GM23338 (cell line): ENCODE measurements around the gene SASH3. TPM values are rescaled to one million over a fixed set of nuclear protein-coding genes. Genes with fewer than 3 reads are reported as not detected.

Source experiments
- ATAC-seq: fragments of 200-7000 bp; cut with Tn5 transposase; 3 replicates; pipeline ENCODE4 v1.9.1; 2020
- DNase-seq: peaks from one replicate; pipeline ENCODE4 v3.0.0-alpha.2; 2015; ENCODE audit warnings: low spot score
- H2AFZ ChIP-seq: fragments of 200-600 bp; sonication (generic); 2 replicates; pipeline ENCODE4 v1.8.0; 2016; ENCODE audit warnings: antibody characterized with exemption, mild to moderate bottlenecking, moderate library complexity
- H3F3A ChIP-seq: fragments of 200-600 bp; sonication (generic); replicated peaks from 2 replicates; pipeline ENCODE4 v1.8.0; 2017; ENCODE audit warnings: antibody characterized with exemption, mixed run types, low read depth
- H3K27ac ChIP-seq: fragments of 200-600 bp; sonication (generic); 2 replicates; pipeline ENCODE4 v1.6.1; 2016; ENCODE audit warnings: low read depth
- H3K27me3 ChIP-seq: fragments of 200-600 bp; sonication (generic); 2 replicates; pipeline ENCODE4 v1.8.0; 2016; ENCODE audit warnings: mild to moderate bottlenecking, mixed run types, moderate library complexity; ENCODE audit not compliant: insufficient read depth
- H3K36me3 ChIP-seq: fragments of 200-600 bp; sonication (generic); 2 replicates; pipeline ENCODE4 v1.8.0; 2016; ENCODE audit warnings: mild to moderate bottlenecking; ENCODE audit not compliant: insufficient read depth
- H3K4me1 ChIP-seq: fragments of 200-600 bp; sonication (generic); 2 replicates; pipeline ENCODE4 v1.8.0; 2016; ENCODE audit warnings: mild to moderate bottlenecking, moderate library complexity; ENCODE audit not compliant: insufficient read depth
- H3K4me2 ChIP-seq: fragments of 200-600 bp; sonication (generic); 2 replicates; pipeline ENCODE4 v1.7.1; 2017; ENCODE audit warnings: mixed run types
- H3K4me3 ChIP-seq: fragments of 200-600 bp; sonication (generic); 2 replicates; pipeline ENCODE4 v1.6.1; 2016; ENCODE audit warnings: mixed run types
- H3K79me2 ChIP-seq: fragments of 200-600 bp; sonication (generic); replicated peaks from 2 replicates; pipeline ENCODE4 v1.8.0; 2017; ENCODE audit warnings: mild to moderate bottlenecking; ENCODE audit not compliant: insufficient read depth
- H3K9me2 ChIP-seq: fragments of 200-600 bp; sonication (generic); 2 replicates; pipeline ENCODE4 v1.8.0; 2017; ENCODE audit not compliant: insufficient read depth
- H4K20me1 ChIP-seq: fragments of 200-600 bp; sonication (generic); replicated peaks from 2 replicates; pipeline ENCODE4 v1.8.0; 2017; ENCODE audit warnings: mild to moderate bottlenecking; ENCODE audit not compliant: insufficient read depth
- H3K27ac Mint-ChIP-seq: 2 replicates; pipeline ENCODE4 v1.8.0; 2020; ENCODE audit warnings: inconsistent platforms, mild to moderate bottlenecking, moderate library complexity, mixed read lengths
- H3K27me3 Mint-ChIP-seq: 3 replicates; pipeline ENCODE4 v1.8.0; 2022; ENCODE audit warnings: low read depth, mild to moderate bottlenecking, moderate library complexity, mixed read lengths, inconsistent platforms; ENCODE audit not compliant: insufficient read depth, poor library complexity
- H3K36me3 Mint-ChIP-seq: 3 replicates; pipeline ENCODE4 v1.8.0; 2021; ENCODE audit warnings: low read depth, mild to moderate bottlenecking, inconsistent platforms, moderate library complexity, mixed read lengths
- H3K4me1 Mint-ChIP-seq: 3 replicates; pipeline ENCODE4 v1.8.0; 2020; ENCODE audit warnings: mild to moderate bottlenecking, inconsistent platforms, mixed read lengths
- H3K4me3 Mint-ChIP-seq: 3 replicates; pipeline ENCODE4 v1.8.0; 2021; ENCODE audit warnings: moderate library complexity, mild to moderate bottlenecking, inconsistent platforms, mixed read lengths
- H3K9me3 Mint-ChIP-seq: 3 replicates; pipeline ENCODE4 v1.8.0; 2020; ENCODE audit warnings: moderate library complexity, mild to moderate bottlenecking, inconsistent platforms, mixed read lengths
- EZH2 ChIP-seq: fragments of 200-600 bp; sonication (generic); IDR thresholded peaks from one replicate; pipeline ENCODE4 v1.8.0; 2017; ENCODE audit warnings: antibody characterized with exemption, mild to moderate bottlenecking, low read depth; ENCODE audit not compliant: unreplicated experiment
- EZH2phosphoT487 ChIP-seq: fragments of 200-600 bp; sonication (generic); IDR thresholded peaks from one replicate; pipeline ENCODE4 v1.8.1; 2018; ENCODE audit warnings: antibody characterized with exemption; ENCODE audit not compliant: unreplicated experiment
- JUNB ChIP-seq: IDR thresholded peaks from one replicate; pipeline ENCODE4 v1.6.1; 2016; ENCODE audit warnings: antibody characterized with exemption; ENCODE audit not compliant: unreplicated experiment
- NANOG ChIP-seq: IDR thresholded peaks from 2 replicates; pipeline ENCODE4 v1.6.1; 2016; ENCODE audit warnings: antibody characterized with exemption, borderline replicate concordance
- STAT1 ChIP-seq: IDR thresholded peaks from one replicate; pipeline ENCODE4 v1.6.1; 2016; ENCODE audit warnings: antibody characterized with exemption; ENCODE audit not compliant: unreplicated experiment
- ZNF114 ChIP-seq: fragments of 250-450 bp; sonication (Bioruptor Pico); IDR thresholded peaks from 2 replicates; pipeline ENCODE4 v1.5.0; 2020; ENCODE audit warnings: mild to moderate bottlenecking, moderate library complexity
- ZNF331 ChIP-seq: fragments of 250-450 bp; sonication (Bioruptor Pico); IDR thresholded peaks from 2 replicates; pipeline ENCODE4 v1.5.0; 2020; ENCODE audit warnings: low read depth, mild to moderate bottlenecking, moderate library complexity
- polyA plus RNA-seq: library from polyadenylated mRNA; unstranded; fragments of >200 nt; fragmentation: Nextera tagmentation; extraction: Ambion mirVana; gene quantifications from 2 replicates; pipeline ENCODE4 v1.2.1, GENCODE V29; 2016
- total RNA-seq: library from RNA; depleted of rRNA; stranded (reverse); fragments of >200 nt; shearing (Covaris generic); gene quantifications from 2 replicates; pipeline ENCODE4 v1.2.3, GENCODE V29; 2014
- TF ChIP-seq, protein P1 (sequence below): IDR thresholded peaks from one replicate; pipeline ENCODE4 v1.6.1; 2018; ENCODE audit warnings: antibody characterized with exemption; ENCODE audit not compliant: unreplicated experiment
- TF ChIP-seq, protein P2 (sequence below): fragments of 250-450 bp; sonication (Bioruptor Pico); IDR thresholded peaks from 2 replicates; pipeline ENCODE4 v1.5.0; 2020; ENCODE audit warnings: mild to moderate bottlenecking, moderate library complexity
- TF ChIP-seq, protein P3 (sequence below): IDR thresholded peaks from 2 replicates; pipeline ENCODE4 v1.6.1; 2016; ENCODE audit warnings: antibody characterized with exemption

SASH3 gene
- total and polyA plus RNA-seq, 2 experiments from 2014 or later: 0.18 TPM; not detected in 1

DNA sequence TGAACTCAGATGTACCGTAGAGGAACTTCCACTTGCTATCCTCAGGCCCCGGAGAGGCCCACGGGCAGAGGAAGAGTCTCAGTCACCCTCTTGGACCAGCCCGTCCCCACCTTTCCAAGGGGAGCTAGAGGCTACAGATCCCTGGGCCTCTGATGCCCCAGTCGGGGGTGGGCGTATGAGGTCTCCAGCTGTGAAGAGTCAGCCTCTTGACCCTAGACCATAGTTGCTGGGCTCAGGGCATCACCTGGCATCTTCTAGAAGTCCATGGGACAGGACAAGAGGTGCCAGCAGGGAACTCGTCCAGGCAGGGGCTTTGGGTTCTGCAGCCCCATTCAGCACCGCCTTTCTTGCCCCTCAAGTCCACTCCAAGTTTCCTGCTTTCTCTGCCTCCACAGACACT is 11.6 kb downstream of the SASH3 start:
- Histone ChIP-seq H3K4me3 (no peak overlapping the region), H3K36me3 (no peaks in the 10 kb centered on the region), H4K20me1 (no peaks in the 10 kb centered on the region), H2AFZ (no peak overlapping the region), H3K27ac (no peak overlapping the region), H3K4me2 (no peak overlapping the region), H3K27me3 (no peaks in the 10 kb centered on the region), H3K4me1 (no peaks in the 10 kb centered on the region), H3K9me2 (no peaks in the 10 kb centered on the region), H3K79me2 (no peaks in the 10 kb centered on the region), H3F3A (no peaks in the 10 kb centered on the region)
- Mint-ChIP-seq H3K27ac (no peak overlapping the region), H3K4me3 (no peak overlapping the region), H3K27me3 (peaks cover 5% of the 10 kb centered on the region), H3K9me3 (no peaks in the 10 kb centered on the region; the same call in 2 of the 3 replicates), H3K4me1 (no peaks in the 10 kb centered on the region), H3K36me3 (no peaks in the 10 kb centered on the region)
- no peak for DNase-seq
- TF ChIP-seq, protein P1, sequence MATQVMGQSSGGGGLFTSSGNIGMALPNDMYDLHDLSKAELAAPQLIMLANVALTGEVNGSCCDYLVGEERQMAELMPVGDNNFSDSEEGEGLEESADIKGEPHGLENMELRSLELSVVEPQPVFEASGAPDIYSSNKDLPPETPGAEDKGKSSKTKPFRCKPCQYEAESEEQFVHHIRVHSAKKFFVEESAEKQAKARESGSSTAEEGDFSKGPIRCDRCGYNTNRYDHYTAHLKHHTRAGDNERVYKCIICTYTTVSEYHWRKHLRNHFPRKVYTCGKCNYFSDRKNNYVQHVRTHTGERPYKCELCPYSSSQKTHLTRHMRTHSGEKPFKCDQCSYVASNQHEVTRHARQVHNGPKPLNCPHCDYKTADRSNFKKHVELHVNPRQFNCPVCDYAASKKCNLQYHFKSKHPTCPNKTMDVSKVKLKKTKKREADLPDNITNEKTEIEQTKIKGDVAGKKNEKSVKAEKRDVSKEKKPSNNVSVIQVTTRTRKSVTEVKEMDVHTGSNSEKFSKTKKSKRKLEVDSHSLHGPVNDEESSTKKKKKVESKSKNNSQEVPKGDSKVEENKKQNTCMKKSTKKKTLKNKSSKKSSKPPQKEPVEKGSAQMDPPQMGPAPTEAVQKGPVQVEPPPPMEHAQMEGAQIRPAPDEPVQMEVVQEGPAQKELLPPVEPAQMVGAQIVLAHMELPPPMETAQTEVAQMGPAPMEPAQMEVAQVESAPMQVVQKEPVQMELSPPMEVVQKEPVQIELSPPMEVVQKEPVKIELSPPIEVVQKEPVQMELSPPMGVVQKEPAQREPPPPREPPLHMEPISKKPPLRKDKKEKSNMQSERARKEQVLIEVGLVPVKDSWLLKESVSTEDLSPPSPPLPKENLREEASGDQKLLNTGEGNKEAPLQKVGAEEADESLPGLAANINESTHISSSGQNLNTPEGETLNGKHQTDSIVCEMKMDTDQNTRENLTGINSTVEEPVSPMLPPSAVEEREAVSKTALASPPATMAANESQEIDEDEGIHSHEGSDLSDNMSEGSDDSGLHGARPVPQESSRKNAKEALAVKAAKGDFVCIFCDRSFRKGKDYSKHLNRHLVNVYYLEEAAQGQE: no peak
- TF ChIP-seq JUNB (no peak), ZNF331 (CRISPR knock-in tag) (no peak), NANOG (no peak), STAT1 (no peak), EZH2 (no peak), EZH2phosphoT487 (no peak), ZNF114 (CRISPR knock-in tag) (no peak)
- TF ChIP-seq, protein P2, sequence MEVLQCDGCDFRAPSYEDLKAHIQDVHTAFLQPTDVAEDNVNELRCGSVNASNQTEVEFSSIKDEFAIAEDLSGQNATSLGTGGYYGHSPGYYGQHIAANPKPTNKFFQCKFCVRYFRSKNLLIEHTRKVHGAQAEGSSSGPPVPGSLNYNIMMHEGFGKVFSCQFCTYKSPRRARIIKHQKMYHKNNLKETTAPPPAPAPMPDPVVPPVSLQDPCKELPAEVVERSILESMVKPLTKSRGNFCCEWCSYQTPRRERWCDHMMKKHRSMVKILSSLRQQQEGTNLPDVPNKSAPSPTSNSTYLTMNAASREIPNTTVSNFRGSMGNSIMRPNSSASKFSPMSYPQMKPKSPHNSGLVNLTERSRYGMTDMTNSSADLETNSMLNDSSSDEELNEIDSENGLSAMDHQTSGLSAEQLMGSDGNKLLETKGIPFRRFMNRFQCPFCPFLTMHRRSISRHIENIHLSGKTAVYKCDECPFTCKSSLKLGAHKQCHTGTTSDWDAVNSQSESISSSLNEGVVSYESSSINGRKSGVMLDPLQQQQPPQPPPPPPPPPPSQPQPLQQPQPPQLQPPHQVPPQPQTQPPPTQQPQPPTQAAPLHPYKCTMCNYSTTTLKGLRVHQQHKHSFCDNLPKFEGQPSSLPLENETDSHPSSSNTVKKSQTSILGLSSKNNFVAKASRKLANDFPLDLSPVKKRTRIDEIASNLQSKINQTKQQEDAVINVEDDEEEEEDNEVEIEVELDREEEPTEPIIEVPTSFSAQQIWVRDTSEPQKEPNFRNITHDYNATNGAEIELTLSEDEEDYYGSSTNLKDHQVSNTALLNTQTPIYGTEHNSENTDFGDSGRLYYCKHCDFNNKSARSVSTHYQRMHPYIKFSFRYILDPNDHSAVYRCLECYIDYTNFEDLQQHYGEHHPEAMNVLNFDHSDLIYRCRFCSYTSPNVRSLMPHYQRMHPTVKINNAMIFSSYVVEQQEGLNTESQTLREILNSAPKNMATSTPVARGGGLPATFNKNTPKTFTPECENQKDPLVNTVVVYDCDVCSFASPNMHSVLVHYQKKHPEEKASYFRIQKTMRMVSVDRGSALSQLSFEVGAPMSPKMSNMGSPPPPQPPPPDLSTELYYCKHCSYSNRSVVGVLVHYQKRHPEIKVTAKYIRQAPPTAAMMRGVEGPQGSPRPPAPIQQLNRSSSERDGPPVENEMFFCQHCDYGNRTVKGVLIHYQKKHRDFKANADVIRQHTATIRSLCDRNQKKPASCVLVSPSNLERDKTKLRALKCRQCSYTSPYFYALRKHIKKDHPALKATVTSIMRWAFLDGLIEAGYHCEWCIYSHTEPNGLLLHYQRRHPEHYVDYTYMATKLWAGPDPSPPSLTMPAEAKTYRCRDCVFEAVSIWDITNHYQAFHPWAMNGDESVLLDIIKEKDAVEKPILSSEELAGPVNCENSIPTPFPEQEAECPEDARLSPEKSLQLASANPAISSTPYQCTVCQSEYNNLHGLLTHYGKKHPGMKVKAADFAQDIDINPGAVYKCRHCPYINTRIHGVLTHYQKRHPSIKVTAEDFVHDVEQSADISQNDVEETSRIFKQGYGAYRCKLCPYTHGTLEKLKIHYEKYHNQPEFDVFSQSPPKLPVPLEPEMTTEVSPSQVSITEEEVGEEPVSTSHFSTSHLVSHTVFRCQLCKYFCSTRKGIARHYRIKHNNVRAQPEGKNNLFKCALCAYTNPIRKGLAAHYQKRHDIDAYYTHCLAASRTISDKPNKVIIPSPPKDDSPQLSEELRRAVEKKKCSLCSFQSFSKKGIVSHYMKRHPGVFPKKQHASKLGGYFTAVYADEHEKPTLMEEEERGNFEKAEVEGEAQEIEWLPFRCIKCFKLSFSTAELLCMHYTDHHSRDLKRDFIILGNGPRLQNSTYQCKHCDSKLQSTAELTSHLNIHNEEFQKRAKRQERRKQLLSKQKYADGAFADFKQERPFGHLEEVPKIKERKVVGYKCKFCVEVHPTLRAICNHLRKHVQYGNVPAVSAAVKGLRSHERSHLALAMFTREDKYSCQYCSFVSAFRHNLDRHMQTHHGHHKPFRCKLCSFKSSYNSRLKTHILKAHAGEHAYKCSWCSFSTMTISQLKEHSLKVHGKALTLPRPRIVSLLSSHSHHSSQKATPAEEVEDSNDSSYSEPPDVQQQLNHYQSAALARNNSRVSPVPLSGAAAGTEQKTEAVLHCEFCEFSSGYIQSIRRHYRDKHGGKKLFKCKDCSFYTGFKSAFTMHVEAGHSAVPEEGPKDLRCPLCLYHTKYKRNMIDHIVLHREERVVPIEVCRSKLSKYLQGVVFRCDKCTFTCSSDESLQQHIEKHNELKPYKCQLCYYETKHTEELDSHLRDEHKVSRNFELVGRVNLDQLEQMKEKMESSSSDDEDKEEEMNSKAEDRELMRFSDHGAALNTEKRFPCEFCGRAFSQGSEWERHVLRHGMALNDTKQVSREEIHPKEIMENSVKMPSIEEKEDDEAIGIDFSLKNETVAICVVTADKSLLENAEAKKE (CRISPR knock-in tag): no peak
- TF ChIP-seq, protein P3, sequence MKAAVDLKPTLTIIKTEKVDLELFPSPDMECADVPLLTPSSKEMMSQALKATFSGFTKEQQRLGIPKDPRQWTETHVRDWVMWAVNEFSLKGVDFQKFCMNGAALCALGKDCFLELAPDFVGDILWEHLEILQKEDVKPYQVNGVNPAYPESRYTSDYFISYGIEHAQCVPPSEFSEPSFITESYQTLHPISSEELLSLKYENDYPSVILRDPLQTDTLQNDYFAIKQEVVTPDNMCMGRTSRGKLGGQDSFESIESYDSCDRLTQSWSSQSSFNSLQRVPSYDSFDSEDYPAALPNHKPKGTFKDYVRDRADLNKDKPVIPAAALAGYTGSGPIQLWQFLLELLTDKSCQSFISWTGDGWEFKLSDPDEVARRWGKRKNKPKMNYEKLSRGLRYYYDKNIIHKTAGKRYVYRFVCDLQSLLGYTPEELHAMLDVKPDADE: no peak
- no peak for ATAC-seq
